Lower leg skin (tissue), 4 donors: ENCODE data around the gene SLC10A3. TPM values are rescaled to one million over a fixed set of nuclear protein-coding genes. Genes with fewer than 3 reads are reported as not detected.

Experiments used
- DNase-seq, 2 donors: peaks; one replicate each; pipeline ENCODE4 v3.0.0-alpha.2; 2019; ENCODE audit warnings: low spot score in 2 of 2
- H3K4me3 ChIP-seq: fragments of 200-600 bp; sonication (generic); 2 replicates; pipeline ENCODE4 v1.5.1; 2017; ENCODE audit warnings: mild to moderate bottlenecking, low read depth; ENCODE audit not compliant: poor library complexity, severe bottlenecking
- POLR2A ChIP-seq, 2 donors: fragments of 450-650 bp; IDR thresholded peaks; one replicate each; pipeline ENCODE4 v1.6.1; 2016 to 2017; ENCODE audit warnings: antibody characterized with exemption in 2 of 2, mild to moderate bottlenecking in 1 of 2, moderate library complexity in 1 of 2
- whole genome bisulfite sequencing, 2 donors: methylation state at CpG; one replicate each; pipeline ENCODE4 v1.1.5; 2018; 5-methylcytosine and 5-hydroxymethylcytosine counted together
- intact Hi-C: fragments of 100-400 bp; cut with DNase I; formaldehyde crosslinking; loops from one replicate; pipeline ENCODE4 v1.15.0; 2023; ENCODE audit warnings: low total_unique reads
- total RNA-seq, 4 donors: library from RNA; depleted of rRNA; stranded (reverse); fragments of >200 nt; gene quantifications; one replicate each; pipeline ENCODE4 v1.1.0, GENCODE V29; 2016
- TF ChIP-seq, protein P1 (sequence below), 3 donors: fragments of 450-650 bp; IDR thresholded peaks; one replicate each; pipeline ENCODE4 v1.5.1; 2016; ENCODE audit warnings: antibody characterized with exemption in 3 of 3, mild to moderate bottlenecking in 3 of 3, moderate library complexity in 2 of 3

SLC10A3 gene
- total RNA-seq, 4 donors from 2014 or later, result 53.4 to 67.3 (median 57.4) TPM

DNA sequence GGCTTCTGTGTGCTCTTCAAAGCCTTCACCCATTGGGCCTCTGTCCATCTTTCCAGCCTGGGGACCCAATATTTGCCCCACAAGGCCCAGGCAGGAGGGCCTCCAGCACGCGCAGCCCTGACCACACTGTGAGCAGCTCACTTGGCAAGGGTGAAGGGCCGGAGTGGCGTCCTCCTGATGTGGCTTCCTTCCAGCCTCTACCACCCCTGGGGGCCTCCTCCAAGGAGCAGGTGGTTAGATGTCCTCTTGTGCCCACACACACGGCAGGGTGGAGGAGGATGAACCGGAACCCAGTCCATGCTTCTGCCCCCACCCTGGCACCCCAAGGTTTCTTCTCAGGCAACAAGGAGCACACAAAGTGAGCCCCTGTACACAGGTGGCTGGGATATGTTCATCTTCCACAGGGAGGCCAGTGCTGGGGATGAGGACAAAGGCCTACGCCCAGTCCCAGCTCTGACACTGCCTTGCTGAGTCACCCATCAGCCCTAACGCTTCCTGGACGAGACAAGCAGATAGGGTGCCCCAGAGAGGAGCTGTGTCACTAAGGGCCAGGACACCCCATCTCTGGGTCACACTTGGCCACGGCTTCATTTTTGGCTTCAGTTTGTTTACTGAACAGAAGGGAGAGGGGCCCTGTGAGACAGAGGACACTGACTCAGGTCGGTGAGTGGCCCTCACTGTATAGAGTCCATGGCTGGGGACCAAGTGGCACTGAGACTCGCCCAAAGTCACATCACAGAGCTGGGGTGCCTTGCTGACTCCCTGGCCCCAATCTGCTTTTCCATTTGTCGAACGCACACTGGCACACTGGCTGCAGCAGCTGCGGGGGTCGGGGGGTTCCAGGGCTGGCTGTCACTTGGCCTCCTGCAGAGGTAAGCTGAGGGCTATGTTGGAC, 5.9 kb downstream of the SLC10A3 start:
- no peak for DNase-seq
- no peak overlapping the region for H3K4me3 ChIP-seq
- 65 to 85% methylated on average over 11 to 16 of the region's 16 CpGs for WGBS, 2 donors
- intact Hi-C loops, result no loop called here
- TF ChIP-seq, protein P1, sequence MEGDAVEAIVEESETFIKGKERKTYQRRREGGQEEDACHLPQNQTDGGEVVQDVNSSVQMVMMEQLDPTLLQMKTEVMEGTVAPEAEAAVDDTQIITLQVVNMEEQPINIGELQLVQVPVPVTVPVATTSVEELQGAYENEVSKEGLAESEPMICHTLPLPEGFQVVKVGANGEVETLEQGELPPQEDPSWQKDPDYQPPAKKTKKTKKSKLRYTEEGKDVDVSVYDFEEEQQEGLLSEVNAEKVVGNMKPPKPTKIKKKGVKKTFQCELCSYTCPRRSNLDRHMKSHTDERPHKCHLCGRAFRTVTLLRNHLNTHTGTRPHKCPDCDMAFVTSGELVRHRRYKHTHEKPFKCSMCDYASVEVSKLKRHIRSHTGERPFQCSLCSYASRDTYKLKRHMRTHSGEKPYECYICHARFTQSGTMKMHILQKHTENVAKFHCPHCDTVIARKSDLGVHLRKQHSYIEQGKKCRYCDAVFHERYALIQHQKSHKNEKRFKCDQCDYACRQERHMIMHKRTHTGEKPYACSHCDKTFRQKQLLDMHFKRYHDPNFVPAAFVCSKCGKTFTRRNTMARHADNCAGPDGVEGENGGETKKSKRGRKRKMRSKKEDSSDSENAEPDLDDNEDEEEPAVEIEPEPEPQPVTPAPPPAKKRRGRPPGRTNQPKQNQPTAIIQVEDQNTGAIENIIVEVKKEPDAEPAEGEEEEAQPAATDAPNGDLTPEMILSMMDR (IDR thresholded peaks at IDR 0.05), result no peak
- no peak for TF ChIP-seq POLR2A (IDR thresholded peaks at IDR 0.05)

DNA sequence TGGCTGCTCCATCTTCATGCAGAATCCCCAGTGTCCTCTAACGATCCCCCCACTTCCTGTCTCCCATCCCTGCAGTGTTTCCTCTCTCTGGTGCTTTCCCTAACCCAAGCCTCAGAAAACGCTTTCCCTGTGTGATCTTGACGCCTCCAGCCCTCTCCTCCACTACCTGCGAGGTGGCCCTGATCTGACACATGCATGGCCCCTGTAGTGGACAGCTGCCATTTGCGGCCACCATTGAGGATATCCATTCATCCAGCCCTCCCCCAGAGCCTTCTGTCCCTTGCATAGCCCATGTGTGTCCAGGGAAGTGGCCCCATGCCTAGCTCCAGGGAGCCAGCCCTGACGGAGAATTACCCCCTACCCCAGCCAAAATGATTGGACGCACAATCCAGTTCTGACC, 7.1 kb downstream of the SLC10A3 start:
- intact Hi-C loops, result no loop called here
- 64 to 74% methylated on average over 6 to 7 of the region's 7 CpGs for WGBS, 2 donors
- no peak overlapping the region for H3K4me3 ChIP-seq
- DNase-seq, result no peak
- TF ChIP-seq POLR2A (IDR thresholded peaks at IDR 0.05), result no peak
- TF ChIP-seq, protein P1 (IDR thresholded peaks at IDR 0.05), result no peak

DNA sequence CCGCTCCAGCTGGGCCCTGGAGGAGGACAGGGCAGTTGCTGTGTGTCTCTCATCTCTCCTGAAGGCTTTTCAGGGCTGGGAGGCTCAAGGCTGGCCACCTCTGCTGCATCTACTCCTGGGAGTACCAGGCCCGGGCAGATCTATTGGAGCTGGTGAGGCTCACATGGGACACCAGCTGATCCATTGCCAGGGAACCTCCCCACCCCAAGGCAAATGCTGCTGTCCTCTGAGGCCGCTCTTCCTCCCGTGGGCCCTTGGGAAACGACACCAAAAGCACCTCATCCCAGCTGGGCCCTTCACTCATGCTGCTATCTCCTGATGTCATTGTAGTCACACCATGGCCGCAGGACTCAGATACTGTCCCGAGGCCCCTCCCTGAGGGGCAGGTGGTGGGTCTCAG, 7.6 kb downstream of the SLC10A3 start:
- intact Hi-C loops, result no loop called here
- WGBS, 2 donors, result 70% methylated on average over 7 of the region's 7 CpGs; no CpG with 5 or more reads in 1 of the 2 donors
- DNase-seq, result no peak
- TF ChIP-seq, protein P1 (IDR thresholded peaks at IDR 0.05), result no peak
- TF ChIP-seq POLR2A (IDR thresholded peaks at IDR 0.05), result no peak
- no peak overlapping the region for H3K4me3 ChIP-seq

DNA sequence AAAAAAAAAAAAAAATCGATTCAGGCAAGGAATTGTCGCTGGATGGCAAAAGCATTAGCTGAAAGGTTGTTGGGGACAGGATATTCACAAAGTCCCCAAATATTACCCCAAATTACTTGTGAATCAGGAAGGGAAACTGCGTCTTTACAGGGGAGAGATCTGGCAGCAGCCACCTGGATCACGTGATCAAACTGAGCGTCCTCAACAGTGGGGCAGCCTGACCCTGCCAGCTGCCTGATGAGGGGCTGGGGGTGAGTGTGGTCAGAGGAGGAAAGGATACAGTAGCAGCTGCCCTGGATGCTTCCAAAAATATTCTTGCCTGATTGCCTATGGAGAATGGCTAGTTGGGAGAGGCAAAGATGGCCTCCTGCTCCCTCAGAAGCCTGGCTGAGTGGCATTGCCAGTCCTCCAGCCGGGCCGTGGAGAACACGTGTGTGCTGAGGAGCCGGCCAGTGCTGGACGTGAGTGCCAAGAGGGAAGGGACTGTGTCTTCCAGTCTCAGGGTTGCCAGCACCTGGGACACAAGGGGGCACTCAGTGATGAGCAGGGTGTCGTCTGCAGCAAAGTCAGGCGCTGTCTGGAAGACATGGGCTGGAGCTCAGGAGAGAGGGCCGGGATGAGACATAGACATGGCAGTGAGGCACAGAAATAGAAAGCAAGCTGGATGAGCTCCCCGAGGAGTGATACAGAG, 8.4 kb downstream of the SLC10A3 start:
- WGBS, 2 donors, result 64 to 72% methylated on average over 12 to 14 of the region's 14 CpGs
- no peak overlapping the region for H3K4me3 ChIP-seq
- intact Hi-C loops, result no loop called here
- DNase-seq, result no peak
- TF ChIP-seq, protein P1 (IDR thresholded peaks at IDR 0.05), result no peak
- TF ChIP-seq POLR2A (IDR thresholded peaks at IDR 0.05), result no peak

DNA sequence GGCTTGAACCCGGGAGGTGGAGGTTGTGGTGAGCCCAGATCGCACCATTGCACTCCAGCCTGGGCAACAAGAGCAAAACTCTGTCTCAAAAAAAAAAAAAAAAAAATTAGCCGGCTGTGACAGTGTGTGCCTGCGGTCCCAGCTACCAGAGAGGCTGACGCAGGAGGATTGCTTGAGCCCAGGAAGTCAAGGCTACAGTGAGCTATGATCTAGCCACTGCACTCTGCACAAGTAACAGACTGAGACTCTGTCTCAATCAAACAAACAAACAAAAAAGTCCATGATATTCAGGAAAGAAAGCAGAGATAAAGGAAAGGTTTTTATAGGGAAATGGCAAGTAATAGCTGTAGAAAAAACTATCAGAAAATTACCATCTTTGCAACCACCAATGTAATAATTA, 9.2 kb downstream of the SLC10A3 start:
- 84 to 87% methylated on average over 5 of the region's 5 CpGs for WGBS, 2 donors
- DNase-seq, result no peak
- H3K4me3 ChIP-seq, result no peak overlapping the region
- TF ChIP-seq, protein P1 (IDR thresholded peaks at IDR 0.05), result no peak
- TF ChIP-seq POLR2A (IDR thresholded peaks at IDR 0.05), result no peak
- intact Hi-C loops, result no loop called here
